GM12874 (cell line): ENCODE measurements around the gene NDUFA3.

Source experiments
- CTCF ChIP-seq: IDR thresholded peaks from 2 replicates; pipeline ENCODE4 v1.5.1; 2011; ENCODE audit warnings: low read depth, mild to moderate bottlenecking, control low read depth, low read length, moderate library complexity; ENCODE audit not compliant: insufficient read depth

NDUFA3 gene

DNA sequence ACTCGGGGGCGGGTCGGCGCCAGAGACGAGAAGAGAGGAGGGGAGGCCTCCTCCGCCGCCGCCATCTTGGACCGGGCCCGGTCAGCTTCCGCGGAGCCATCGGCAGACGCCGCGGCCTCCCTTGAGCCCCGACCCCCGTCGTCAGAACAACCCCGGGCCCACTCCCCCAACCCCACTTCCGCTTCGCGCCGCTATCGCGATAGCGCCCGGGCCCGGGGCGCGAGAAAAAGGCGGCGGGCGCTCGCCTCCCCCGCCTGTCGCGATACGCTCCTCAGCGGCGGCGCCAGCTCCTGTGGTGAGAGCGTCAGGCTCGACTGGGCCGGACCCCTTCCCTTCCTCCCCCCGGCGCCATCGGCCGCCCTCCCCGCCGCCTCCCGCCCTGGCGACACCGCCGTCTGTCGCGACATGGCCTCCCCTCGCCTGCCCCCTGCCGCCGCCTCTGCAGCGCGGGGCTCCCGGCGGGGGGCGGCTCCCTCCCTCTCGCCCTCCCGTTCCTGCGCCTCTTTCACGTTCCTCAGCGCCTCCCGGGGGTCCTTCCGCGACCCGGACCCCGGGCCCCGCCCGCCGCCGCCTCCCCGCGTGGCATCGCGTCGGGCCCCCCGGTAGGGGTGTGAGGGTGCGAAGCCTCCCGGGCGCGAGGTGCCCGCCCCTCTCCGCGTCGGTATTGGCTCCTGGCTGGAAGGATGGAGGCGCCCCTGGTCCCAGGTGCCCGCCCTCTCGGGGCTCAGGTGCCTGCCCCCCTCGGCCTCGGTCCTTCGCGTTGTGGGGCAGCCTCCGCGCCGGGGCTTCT, 35.2 kb downstream of the NDUFA3 start, which contains the start of gene CNOT3:
CNOT3 (plus strand) TSS at position 64 of the 790 bp plus-strand sequence. CDS start 5,217 bp downstream, outside the sequence.
- TF ChIP-seq CTCF = no peak

- TF ChIP-seq CTCF = no peak
These were observed 36.0 kb downstream of the NDUFA3 start for GRCh38 chr19:54138489-54139256.

DNA sequence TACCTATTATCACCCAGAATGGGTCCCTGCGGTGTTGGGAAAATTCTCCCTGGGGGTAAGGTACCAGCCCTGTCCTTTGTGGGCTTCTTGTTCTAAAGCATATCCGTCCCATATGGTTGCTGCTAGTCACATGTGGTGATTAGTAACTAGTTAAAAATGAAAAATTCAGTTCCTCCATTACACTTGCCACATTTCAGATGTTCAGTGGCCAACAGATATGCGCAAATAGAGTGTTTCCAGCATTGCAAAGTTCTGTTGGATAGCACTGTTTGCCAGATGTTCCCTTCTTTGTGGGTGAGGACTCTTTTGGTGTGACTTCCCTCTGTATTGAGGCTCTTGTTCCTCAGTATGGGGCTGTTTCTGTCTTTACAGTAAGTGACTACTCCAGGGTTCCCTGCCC, 38.7 kb downstream of the NDUFA3 start:
- TF ChIP-seq CTCF = no peak

- TF ChIP-seq CTCF = no peak
These were observed 39.6 kb downstream of the NDUFA3 start for GRCh38 chr19:54142166-54142780.

- no peak for TF ChIP-seq CTCF
These were observed 43.0 kb downstream of the NDUFA3 start for GRCh38 chr19:54145541-54146158.

- TF ChIP-seq CTCF = no peak
These were observed 45.0 kb downstream of the NDUFA3 start for GRCh38 chr19:54147676-54148075.

- TF ChIP-seq CTCF = no peak
These were observed 45.5 kb downstream of the NDUFA3 start for GRCh38 chr19:54148158-54148557.
